TTC549 (cell line): ENCODE data around the gene NXT1.

Experiments
- FAIRE-seq: peaks from 2 replicates; lab custom pipeline; 2012; peaks lifted over from hg19 to GRCh38; lab: Jason Lieb, UNC

NXT1 gene

GRCh38 chr20:23361119-23361475 is 10.5 kb downstream of the NXT1 start:
- FAIRE-seq, result no peak

- no peak for FAIRE-seq
Observed at GRCh38 chr20:23361476-23362391, 11.1 kb downstream of the NXT1 start, which contains the start of gene GZF1. GZF1 (plus strand) TSS chr20:23362182; CDS start chr20:23364384, 2,202 bp downstream.

GRCh38 chr20:23362392-23363256 is 12.0 kb downstream of the NXT1 start:
- FAIRE-seq, result no peak

GRCh38 chr20:23363257-23363649 is 12.7 kb downstream of the NXT1 start:
- FAIRE-seq, result no peak

- FAIRE-seq, result no peak
Observed at GRCh38 chr20:23365390-23366165, 15.0 kb downstream of the NXT1 start.

- no peak for FAIRE-seq
Observed at GRCh38 chr20:23366384-23366783, 15.8 kb downstream of the NXT1 start.

- no peak for FAIRE-seq
Observed at GRCh38 chr20:23367770-23368169, 17.2 kb downstream of the NXT1 start.

GRCh38 chr20:23368316-23369071 is 17.9 kb downstream of the NXT1 start:
- FAIRE-seq, result no peak

GRCh38 chr20:23369072-23369823 is 18.7 kb downstream of the NXT1 start:
- no peak for FAIRE-seq

- FAIRE-seq, result no peak
Observed at GRCh38 chr20:23370274-23370673, 19.7 kb downstream of the NXT1 start.

- FAIRE-seq, result no peak
Observed at GRCh38 chr20:23370873-23371272, 20.3 kb downstream of the NXT1 start.

- FAIRE-seq, result no peak
Observed at GRCh38 chr20:23371496-23371895, 20.9 kb downstream of the NXT1 start.

GRCh38 chr20:23374441-23374840 is 23.9 kb downstream of the NXT1 start:
- no peak for FAIRE-seq

- FAIRE-seq, result no peak
Observed at GRCh38 chr20:23375827-23376226, 25.2 kb downstream of the NXT1 start.

- no peak for FAIRE-seq
Observed at GRCh38 chr20:23379772-23380171, 29.2 kb downstream of the NXT1 start.

GRCh38 chr20:23381876-23382275 is 31.3 kb downstream of the NXT1 start:
- FAIRE-seq, result no peak

GRCh38 chr20:23386304-23387117 is 35.9 kb downstream of the NXT1 start:
- no peak for FAIRE-seq

GRCh38 chr20:23387118-23387443 is 36.5 kb downstream of the NXT1 start:
- no peak for FAIRE-seq

- FAIRE-seq, result no peak
Observed at GRCh38 chr20:23390091-23390774, 39.6 kb downstream of the NXT1 start.
